NCI-H2081 treated with DMSO at 0.1 percent for 48 hours (cell line): ENCODE results near the gene NR0B2.

Experiments
- DNase-seq: peaks from one replicate; lab custom pipeline; 2025; lab: John Stamatoyannopoulos, UW

The NR0B2 gene

GRCh38 chr1:26936823-26937222 is 23.0 kb upstream of the NR0B2 start:
- DNase-seq, result no peak

GRCh38 chr1:26932531-26932930 is 18.8 kb upstream of the NR0B2 start:
- no peak for DNase-seq

GRCh38 chr1:26923711-26924110 is 9.9 kb upstream of the NR0B2 start:
- no peak for DNase-seq

- no peak for DNase-seq
Measured at GRCh38 chr1:26922901-26923300, 9.1 kb upstream of the NR0B2 start.

GRCh38 chr1:26922431-26922729 is 8.6 kb upstream of the NR0B2 start:
- DNase-seq, result no peak

- DNase-seq, result peak; percentile 75
Measured at GRCh38 chr1:26921540-26922430, 8.0 kb upstream of the NR0B2 start, which contains the start of gene NUDC. Gene NUDC, plus strand, starts transcription at chr1:26921743. Its CDS starts 106 bp downstream, at chr1:26921849.

- no peak for DNase-seq
Measured at GRCh38 chr1:26921126-26921539, 7.4 kb upstream of the NR0B2 start.

- DNase-seq, result no peak
Measured at GRCh38 chr1:26915204-26915842, 1.5 kb upstream of the NR0B2 start.

- no peak for DNase-seq
Measured at GRCh38 chr1:26913389-26913753, 404 bp downstream of the NR0B2 start.

GRCh38 chr1:26912147-26912490 is 1.7 kb downstream of the NR0B2 start:
- DNase-seq, result no peak

- DNase-seq, result no peak
Measured at GRCh38 chr1:26911399-26912146, 2.2 kb downstream of the NR0B2 start.

GRCh38 chr1:26910343-26911160 is 3.2 kb downstream of the NR0B2 start:
- no peak for DNase-seq

- DNase-seq, result no peak
Measured at GRCh38 chr1:26909951-26910342, 3.8 kb downstream of the NR0B2 start.

- DNase-seq, result no peak
Measured at GRCh38 chr1:26907071-26907917, 6.5 kb downstream of the NR0B2 start.

GRCh38 chr1:26900815-26901511 is 12.8 kb downstream of the NR0B2 start:
- DNase-seq, result no peak

- peak; percentile 32 for DNase-seq
Measured at GRCh38 chr1:26900001-26900814, 13.6 kb downstream of the NR0B2 start, which contains the start of gene GPATCH3. Gene GPATCH3, minus strand, starts transcription at chr1:26900467. Its CDS starts 25 bp downstream, at chr1:26900442.

- DNase-seq, result no peak
Measured at GRCh38 chr1:26897351-26897750, 16.4 kb downstream of the NR0B2 start.

GRCh38 chr1:26894263-26894662 is 19.5 kb downstream of the NR0B2 start:
- DNase-seq, result no peak

GRCh38 chr1:26890467-26890796 is 23.3 kb downstream of the NR0B2 start:
- no peak for DNase-seq
